ENCODE data around the gene RCAN2.
"Not testable (repeated sequence)": the region's sequence is repeated elsewhere in the genome, so short reads cannot be mapped to it uniquely, and the experiment has no call there.

DNA sequence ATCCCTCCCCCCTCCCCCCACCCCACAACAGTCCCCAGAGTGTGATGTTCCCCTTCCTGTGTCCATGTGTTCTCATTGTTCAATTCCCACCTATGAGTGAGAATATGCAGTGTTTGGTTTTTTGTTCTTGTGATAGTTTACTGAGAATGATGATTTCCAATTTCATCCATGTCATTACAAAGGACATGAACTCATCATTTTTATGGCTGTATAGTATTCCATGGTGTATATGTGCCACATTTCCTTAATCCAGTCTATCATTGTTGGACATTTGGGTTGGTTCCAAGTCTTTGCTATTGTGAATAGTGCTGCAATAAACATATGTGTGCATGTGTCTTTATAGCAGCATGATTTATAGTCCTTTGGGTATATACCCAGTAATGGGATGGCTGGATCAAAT is 158.8 kb downstream of the RCAN2 start:
- TF ChIP-seq, protein P1, sequence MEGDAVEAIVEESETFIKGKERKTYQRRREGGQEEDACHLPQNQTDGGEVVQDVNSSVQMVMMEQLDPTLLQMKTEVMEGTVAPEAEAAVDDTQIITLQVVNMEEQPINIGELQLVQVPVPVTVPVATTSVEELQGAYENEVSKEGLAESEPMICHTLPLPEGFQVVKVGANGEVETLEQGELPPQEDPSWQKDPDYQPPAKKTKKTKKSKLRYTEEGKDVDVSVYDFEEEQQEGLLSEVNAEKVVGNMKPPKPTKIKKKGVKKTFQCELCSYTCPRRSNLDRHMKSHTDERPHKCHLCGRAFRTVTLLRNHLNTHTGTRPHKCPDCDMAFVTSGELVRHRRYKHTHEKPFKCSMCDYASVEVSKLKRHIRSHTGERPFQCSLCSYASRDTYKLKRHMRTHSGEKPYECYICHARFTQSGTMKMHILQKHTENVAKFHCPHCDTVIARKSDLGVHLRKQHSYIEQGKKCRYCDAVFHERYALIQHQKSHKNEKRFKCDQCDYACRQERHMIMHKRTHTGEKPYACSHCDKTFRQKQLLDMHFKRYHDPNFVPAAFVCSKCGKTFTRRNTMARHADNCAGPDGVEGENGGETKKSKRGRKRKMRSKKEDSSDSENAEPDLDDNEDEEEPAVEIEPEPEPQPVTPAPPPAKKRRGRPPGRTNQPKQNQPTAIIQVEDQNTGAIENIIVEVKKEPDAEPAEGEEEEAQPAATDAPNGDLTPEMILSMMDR (IDR thresholded peaks at IDR 0.05) = not testable (repeated sequence)
- not testable (repeated sequence) for TF ChIP-seq POLR2A, EP300 (IDR thresholded peaks at IDR 0.05)

All from upper lobe of left lung (tissue), 4 donors.